ENCODE measurements around the gene PSME3. TPM values are rescaled to one million over a fixed set of nuclear protein-coding genes. Genes with fewer than 3 reads are reported as not detected.

Gene PSME3
- total and polyA plus RNA-seq, 2 of the 13 experiments (the other 11 are each of a cell fraction or from before 2014, with no cell fraction given) = 66.3 to 135 TPM

DNA sequence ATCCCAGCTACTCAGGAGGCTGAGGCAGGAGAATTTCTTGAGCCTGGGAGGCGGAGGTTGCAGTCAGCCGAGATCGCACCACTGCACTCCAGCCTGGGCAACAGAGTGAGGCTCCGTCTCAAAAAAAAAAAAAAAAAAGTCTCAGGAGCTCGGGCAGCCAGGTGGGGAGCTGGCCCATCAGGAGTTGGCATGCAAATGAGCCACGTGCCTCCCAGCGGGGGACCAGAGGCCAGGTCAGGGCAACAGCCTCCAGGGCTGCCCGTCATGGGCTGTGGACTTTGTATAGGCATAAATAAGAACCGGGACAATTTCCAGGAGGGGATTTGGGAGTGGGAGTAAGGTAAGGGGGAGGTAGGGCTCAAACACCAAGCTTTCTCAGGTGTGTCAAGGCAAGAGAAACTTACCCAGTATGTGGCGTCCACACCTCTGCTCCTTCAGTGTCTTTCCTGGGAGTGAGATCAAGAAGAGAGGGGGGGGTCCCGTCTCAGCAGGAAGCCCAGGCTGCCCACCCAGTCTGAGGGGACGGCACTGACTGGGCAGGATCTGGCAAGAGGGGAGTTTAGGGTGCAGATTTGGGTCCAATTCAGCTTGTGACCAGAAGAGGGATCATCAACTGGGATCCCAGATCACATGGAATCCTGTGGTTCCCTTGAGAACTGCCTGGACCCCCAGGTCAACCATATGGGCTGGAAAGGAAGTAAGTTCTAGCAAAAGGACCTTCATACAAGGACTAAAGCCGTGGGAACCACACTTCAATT lies 45.1 kb downstream of the PSME3 start (continued):
- TF ChIP-seq, protein P1, sequence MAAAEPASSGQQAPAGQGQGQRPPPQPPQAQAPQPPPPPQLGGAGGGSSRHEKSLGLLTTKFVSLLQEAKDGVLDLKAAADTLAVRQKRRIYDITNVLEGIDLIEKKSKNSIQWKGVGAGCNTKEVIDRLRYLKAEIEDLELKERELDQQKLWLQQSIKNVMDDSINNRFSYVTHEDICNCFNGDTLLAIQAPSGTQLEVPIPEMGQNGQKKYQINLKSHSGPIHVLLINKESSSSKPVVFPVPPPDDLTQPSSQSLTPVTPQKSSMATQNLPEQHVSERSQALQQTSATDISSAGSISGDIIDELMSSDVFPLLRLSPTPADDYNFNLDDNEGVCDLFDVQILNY (CRISPR knock-in tag; conservative IDR thresholded peaks at IDR 0.05) = no peak
- TF ChIP-seq ZNF274 (CRISPR knock-in tag; IDR thresholded peaks at IDR 0.05) = peak; percentile 56
- no peak; the same call in 1 of the 2 replicates for TF ChIP-seq ETV5 (CRISPR knock-in tag; IDR thresholded peaks at IDR 0.05; ENCODE audit: borderline replicate concordance)
- TF ChIP-seq, protein P2, sequence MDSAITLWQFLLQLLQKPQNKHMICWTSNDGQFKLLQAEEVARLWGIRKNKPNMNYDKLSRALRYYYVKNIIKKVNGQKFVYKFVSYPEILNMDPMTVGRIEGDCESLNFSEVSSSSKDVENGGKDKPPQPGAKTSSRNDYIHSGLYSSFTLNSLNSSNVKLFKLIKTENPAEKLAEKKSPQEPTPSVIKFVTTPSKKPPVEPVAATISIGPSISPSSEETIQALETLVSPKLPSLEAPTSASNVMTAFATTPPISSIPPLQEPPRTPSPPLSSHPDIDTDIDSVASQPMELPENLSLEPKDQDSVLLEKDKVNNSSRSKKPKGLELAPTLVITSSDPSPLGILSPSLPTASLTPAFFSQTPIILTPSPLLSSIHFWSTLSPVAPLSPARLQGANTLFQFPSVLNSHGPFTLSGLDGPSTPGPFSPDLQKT (CRISPR knock-in tag; IDR thresholded peaks at IDR 0.05; ENCODE audit: borderline replicate concordance) = no peak
- no peak for TF ChIP-seq TEAD2 (CRISPR knock-in tag; IDR thresholded peaks at IDR 0.05)
- TF ChIP-seq ZNF713 (CRISPR knock-in tag; IDR thresholded peaks at IDR 0.05) = no peak
- no peak for TF ChIP-seq ZFP82 (CRISPR knock-in tag; IDR thresholded peaks at IDR 0.05; ENCODE audit: borderline replicate concordance)
- TF ChIP-seq HCFC1 (IDR thresholded peaks at IDR 0.05; ENCODE audit: low read depth, low read length) = no peak
- TF ChIP-seq ZBTB20 (CRISPR knock-in tag; IDR thresholded peaks at IDR 0.05; ENCODE audit: borderline replicate concordance, low read depth) = no peak
- TF ChIP-seq, protein P3, sequence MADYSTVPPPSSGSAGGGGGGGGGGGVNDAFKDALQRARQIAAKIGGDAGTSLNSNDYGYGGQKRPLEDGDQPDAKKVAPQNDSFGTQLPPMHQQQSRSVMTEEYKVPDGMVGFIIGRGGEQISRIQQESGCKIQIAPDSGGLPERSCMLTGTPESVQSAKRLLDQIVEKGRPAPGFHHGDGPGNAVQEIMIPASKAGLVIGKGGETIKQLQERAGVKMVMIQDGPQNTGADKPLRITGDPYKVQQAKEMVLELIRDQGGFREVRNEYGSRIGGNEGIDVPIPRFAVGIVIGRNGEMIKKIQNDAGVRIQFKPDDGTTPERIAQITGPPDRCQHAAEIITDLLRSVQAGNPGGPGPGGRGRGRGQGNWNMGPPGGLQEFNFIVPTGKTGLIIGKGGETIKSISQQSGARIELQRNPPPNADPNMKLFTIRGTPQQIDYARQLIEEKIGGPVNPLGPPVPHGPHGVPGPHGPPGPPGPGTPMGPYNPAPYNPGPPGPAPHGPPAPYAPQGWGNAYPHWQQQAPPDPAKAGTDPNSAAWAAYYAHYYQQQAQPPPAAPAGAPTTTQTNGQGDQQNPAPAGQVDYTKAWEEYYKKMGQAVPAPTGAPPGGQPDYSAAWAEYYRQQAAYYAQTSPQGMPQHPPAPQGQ (CRISPR knock-in tag; IDR thresholded peaks at IDR 0.05; ENCODE audit: borderline replicate concordance) = no peak
- TF ChIP-seq, protein P4, sequence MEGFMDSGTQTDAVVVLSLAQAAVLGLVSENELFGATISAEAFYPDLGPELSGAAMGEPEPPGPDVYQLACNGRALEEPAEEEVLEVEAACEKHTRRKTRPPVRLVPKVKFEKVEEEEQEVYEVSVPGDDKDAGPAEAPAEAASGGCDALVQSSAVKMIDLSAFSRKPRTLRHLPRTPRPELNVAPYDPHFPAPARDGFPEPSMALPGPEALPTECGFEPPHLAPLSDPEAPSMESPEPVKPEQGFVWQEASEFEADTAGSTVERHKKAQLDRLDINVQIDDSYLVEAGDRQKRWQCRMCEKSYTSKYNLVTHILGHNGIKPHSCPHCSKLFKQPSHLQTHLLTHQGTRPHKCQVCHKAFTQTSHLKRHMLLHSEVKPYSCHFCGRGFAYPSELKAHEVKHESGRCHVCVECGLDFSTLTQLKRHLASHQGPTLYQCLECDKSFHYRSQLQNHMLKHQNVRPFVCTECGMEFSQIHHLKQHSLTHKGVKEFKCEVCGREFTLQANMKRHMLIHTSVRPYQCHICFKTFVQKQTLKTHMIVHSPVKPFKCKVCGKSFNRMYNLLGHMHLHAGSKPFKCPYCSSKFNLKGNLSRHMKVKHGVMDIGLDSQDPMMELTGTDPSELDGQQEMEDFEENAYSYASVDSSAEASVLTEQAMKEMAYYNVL (CRISPR knock-in tag; IDR thresholded peaks at IDR 0.05; ENCODE audit: borderline replicate concordance) = peak; percentile 38; the same call in 1 of the 2 replicates
- TF ChIP-seq ZNF318 (CRISPR knock-in tag; IDR thresholded peaks at IDR 0.05) = no peak

Data from HepG2 (cell line).